NCI-H1694 treated with DMSO at 0.1 percent for 48 hours (cell line): ENCODE data around the gene NIPA2.

Experiments
- DNase-seq: peaks from one replicate; lab custom pipeline; 2025; lab: John Stamatoyannopoulos, UW

NIPA2 gene

GRCh38 chr15:22839046-22839695 lies 705 bp downstream of the NIPA2 start:
- no peak for DNase-seq

GRCh38 chr15:22844421-22845288 lies 6.2 kb downstream of the NIPA2 start:
- no peak for DNase-seq

GRCh38 chr15:22845289-22845900 lies 6.9 kb downstream of the NIPA2 start:
- no peak for DNase-seq

- DNase-seq: no peak
Observed at GRCh38 chr15:22846073-22846472, 7.6 kb downstream of the NIPA2 start.

DNA sequence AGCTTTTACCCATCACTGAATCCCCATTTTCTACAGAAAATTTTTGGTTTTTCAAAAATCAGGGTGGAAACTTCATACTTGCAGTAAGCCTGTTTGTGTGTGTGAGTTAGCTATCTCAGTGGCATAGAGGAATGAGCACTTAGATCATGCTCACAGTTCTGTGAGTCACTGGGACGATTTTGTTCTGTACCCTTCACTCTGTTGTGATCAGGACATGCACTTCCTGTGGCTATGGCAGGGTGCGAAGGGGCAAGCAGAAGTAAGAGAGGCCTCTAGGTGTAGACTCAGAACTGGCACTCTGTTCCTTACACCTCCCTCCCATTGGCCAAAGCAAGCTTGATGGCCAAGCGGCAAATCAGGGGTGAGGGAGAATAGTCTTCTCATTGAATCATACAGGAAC lies 11.6 kb downstream of the NIPA2 start:
- DNase-seq: no peak

DNA sequence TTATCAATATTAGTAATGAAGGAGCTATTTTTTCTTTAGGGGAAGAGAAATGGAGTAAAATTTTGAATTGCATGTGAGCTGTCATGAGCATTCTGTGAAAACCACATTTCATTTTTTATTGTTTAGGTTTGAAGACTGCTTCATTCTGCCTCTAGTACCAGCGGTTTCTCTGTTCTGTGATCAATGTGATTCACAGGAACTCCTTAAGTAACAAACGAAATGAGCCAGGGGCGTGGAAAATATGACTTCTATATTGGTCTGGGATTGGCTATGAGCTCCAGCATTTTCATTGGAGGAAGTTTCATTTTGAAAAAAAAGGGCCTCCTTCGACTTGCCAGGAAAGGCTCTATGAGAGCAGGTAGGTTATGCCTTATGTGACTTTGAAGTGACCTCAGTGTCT lies 13.0 kb downstream of the NIPA2 start:
- no peak for DNase-seq

- DNase-seq: no peak
Observed at GRCh38 chr15:22855791-22856190, 17.3 kb downstream of the NIPA2 start.

- DNase-seq: no peak
Observed at GRCh38 chr15:22856659-22857058, 18.2 kb downstream of the NIPA2 start.

DNA sequence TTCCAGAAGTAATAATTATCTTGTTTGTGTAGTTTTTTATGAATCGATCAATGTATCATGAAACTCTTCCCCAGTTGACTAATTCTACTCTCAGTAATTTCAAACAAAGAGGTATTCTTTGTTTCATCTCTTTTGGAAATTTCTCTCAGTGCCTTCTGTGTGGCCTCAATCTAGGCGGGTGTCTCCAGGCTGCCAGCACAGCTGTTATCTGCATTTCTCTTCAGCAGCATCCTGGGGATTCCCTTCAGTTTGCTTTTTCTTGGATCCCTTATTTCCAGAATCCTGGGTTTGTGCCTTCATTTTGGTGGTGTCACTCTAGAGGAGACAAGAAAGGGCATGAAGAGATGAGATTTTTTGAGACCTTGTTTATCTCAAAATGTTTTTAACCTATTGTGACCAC lies 22.7 kb downstream of the NIPA2 start:
- no peak for DNase-seq

DNA sequence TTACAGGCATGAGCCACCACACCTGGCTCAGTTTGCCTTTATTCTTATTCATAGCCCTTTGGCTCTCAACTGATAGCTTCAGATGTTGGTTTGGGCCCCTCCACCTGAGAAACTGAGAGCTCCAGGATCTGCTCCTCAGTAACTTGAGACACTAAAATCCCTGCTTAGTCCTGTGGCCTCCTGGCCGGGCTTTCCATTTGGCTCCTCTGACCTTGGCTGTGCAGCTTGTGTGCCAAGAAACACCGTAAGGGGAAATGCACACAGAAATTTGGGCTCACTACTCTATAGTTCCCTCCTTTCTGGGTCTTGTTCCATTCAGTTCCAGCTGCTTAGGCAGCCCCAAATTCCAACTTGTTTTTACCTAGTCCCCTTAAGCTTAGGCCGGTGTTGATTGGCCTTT lies 24.9 kb downstream of the NIPA2 start:
- DNase-seq: no peak

GRCh38 chr15:22866079-22866478 lies 27.6 kb downstream of the NIPA2 start:
- DNase-seq: no peak

DNA sequence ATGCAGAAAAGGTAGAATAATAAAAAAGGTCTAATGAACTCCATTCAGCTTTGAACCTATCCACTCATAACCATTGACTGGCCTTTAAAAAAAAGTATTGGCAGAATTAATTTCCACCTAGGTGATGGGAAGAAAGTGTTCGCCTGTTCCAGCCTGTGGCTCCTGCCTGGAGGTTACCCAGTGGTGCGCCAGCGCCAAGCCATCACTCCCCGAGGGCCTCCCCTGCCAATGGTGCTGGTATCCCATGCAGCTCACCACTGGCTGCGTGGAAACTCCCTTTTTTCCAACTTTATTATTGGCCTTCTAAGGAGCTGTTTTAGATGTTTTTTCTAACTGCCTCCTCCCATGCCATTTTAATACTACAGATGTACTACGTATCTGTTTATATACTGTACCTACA lies 29.4 kb downstream of the NIPA2 start:
- no peak for DNase-seq

DNA sequence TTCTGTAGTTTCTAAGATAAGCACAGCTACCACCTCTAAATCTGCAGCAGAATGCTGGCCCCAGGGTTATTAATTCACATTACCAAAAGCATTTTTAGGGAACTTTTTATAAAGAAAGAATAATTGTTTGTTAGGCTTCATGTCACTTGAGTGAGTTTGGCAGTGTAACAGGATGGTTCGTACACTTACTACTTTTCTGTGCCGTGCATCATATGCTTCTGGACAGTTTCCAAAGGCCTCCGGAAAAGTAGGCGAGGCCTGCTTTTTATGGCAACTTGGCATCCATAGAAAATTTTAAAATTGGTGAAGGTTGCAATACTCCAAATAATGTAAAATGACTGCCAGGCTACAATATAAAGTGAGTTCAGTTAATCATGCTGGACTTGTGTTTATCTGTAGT lies 30.0 kb downstream of the NIPA2 start:
- no peak for DNase-seq

GRCh38 chr15:22868928-22869327 lies 30.5 kb downstream of the NIPA2 start:
- DNase-seq: no peak

DNA sequence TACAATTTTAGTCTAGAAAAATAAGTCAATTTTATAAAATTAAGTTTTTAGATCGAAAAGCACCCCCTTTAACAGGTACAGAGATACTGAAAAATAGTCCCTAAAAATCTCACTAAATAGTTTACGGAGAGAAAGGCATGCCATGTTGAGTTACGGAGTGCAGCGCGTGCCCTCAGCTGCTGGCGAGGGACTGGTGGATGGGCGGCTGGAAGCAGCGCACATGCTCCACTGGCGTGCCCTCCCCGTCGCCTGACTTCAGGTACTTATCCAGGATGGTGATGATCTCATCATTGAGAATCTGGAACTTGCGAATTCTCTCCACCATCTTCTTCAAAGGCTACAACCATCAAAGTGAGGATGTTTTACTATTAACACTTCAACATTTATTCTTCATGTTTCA lies 31.4 kb downstream of the NIPA2 start:
- no peak for DNase-seq

DNA sequence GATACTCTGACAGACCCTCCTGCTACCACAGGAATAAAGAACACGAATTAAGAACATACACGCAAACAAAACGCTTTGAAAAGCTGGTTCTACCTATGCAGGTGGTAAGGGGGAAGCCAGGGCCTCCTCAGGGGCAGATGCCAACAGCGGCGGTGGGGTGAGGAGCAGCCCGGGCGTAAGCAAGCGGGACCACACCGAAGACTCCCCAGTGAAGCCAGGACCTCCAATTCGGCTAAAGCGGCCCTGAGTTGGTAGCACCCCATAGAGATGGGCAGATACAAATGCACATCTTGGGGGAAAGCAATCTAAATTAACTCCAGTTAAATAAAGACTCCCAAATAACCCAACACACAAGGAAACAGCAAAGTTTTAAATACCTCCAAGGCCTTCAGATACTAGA lies 32.4 kb downstream of the NIPA2 start:
- no peak for DNase-seq

DNA sequence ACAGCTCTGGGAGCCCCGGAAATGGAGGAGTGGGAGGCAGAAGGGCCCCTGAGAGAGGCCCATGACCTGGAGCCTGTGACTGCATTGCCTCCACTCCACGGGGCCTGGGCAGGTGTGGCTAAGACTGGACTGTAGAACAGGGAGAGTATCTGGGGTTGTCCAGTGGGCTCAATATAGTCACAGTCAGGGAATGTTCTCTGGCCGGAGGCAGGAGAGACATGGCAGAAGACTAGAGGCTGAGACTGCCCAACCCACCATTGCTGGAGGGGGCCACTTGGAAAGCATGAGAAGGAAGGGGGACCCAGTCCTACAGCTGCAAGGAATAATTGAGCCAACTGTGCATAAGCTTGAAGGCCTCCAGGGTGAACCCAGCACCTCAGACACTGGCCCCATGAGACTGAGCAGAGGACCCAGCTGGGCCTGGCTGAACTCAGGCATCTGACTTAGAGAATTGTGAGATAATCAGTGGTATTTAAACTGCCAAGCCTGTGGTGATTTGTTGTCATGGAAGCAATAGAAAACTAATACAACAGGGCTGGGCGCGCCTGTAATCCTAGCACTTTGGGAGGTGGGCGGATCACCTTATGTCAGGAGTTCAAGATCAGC lies 33.1 kb downstream of the NIPA2 start:
- no peak for DNase-seq

GRCh38 chr15:22872936-22873701 lies 34.7 kb downstream of the NIPA2 start:
- DNase-seq: no peak

GRCh38 chr15:22873841-22874240 lies 35.4 kb downstream of the NIPA2 start:
- DNase-seq: no peak

DNA sequence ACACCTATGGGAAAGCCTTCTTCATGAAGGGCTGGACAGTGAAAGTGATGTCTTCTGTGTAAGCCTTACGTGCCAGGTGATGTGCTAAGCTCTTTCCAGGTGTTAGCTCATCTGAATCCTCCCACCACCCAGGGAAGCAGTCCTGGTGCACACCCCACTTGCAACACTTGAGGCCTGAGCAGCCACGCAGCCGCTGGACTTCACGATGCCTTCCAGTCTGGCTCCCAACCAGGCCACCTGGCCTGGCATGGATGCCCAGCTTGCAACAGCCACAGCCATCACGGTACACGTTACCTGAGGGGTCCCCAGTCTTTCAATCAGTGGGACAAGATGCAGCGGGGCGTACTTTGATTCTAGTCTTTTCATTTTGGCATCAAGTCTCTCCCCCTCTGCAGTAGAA lies 35.8 kb downstream of the NIPA2 start:
- DNase-seq: no peak

DNA sequence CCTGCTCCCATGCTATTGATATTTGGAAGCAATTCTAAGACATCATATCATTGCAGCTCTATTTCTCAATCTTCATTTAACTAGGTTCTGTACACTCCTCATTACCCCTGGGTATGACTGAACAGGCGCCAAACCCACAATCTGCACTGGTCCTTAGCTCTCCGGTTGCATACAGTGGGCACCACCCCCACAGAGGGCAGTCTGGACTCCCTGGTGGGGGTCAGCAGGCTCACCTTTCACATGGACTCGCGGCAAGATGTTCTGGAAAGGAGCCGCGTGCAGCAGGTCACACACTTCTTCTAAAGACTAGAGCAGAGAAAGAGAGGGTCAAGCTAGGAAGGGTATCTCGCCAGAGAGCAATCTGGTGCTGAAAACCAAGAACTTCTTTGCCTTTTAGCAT lies 36.5 kb downstream of the NIPA2 start:
- no peak for DNase-seq

- DNase-seq: no peak
Observed at GRCh38 chr15:22877117-22877516, 38.7 kb downstream of the NIPA2 start.
